Activated T-helper 2 cell treated with anti-CD3 and anti-CD28 coated beads, Interferon-gamma antibody, Interleukin-2, Interleukin-4, amounts not matched to agents 10 μg/mL and 5 μg/mL and 100 μg/mL, durations not matched to agents 14 hours and 24 hours and 36 hours (primary cell): Measurements from ENCODE around the gene PTPRD. TPM values are rescaled to one million over a fixed set of nuclear protein-coding genes. Genes with fewer than 3 reads are reported as not detected.

ENCODE experiments used
- DNase-seq: peaks from one replicate; pipeline ENCODE4 v3.0.0; 2021; ENCODE audit warnings: low spot score
- H3K27ac Mint-ChIP-seq: one replicate; pipeline ENCODE4 v1.8.0; 2021; ENCODE audit warnings: mixed read lengths
- H3K27me3 Mint-ChIP-seq: one replicate; pipeline ENCODE4 v1.8.0; 2021; ENCODE audit warnings: low read depth, mixed read lengths
- H3K36me3 Mint-ChIP-seq: one replicate; pipeline ENCODE4 v1.8.0; 2021; ENCODE audit warnings: low read depth, mixed read lengths
- H3K4me1 Mint-ChIP-seq: one replicate; pipeline ENCODE4 v1.8.0; 2021; ENCODE audit warnings: low read depth, mixed read lengths
- H3K4me3 Mint-ChIP-seq: one replicate; pipeline ENCODE4 v1.8.0; 2021; ENCODE audit warnings: low read depth, mild to moderate bottlenecking, moderate library complexity, mixed read lengths
- H3K9me3 Mint-ChIP-seq: one replicate; pipeline ENCODE4 v1.8.0; 2021; ENCODE audit warnings: mixed read lengths
- intact Hi-C: fragments of 100-400 bp; cut with micrococcal nuclease; formaldehyde crosslinking; loops from one replicate; pipeline ENCODE4 v1.15.1; 2023
- total RNA-seq: library from RNA; stranded (reverse); gene quantifications from 2 replicates; pipeline ENCODE4 v1.2.3, GENCODE V29; 2022

Gene PTPRD
- total RNA-seq, 1 donor from 2014 or later: 1.5 TPM

DNA sequence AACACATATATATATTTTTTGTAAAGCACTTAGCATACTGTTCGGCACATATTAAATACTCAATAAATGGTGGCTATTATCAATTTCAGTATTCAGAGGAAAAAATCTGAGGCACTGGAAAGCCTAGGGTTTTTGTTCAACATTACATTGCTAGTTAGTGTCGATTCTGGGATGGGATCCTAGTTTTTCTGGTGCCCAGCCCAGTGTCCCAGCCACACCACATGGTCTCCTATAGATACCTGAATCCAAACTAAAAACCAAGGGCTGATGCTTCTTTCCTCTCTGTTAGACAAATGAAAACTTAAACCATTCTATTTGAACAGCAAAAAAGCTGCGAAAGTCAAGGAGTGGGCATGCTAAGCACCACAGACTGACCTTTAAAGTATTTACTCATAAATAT is 2002.5 kb downstream of the PTPRD start:
- Mint-ChIP-seq H3K36me3 (no peaks in the 10 kb centered on the region), H3K4me1 (no peaks in the 10 kb centered on the region), H3K4me3 (no peak overlapping the region), H3K27ac (no peak overlapping the region), H3K27me3 (no peaks in the 10 kb centered on the region), H3K9me3 (no peaks in the 10 kb centered on the region)
- intact Hi-C loops: no loop called here
- DNase-seq: no peak

DNA sequence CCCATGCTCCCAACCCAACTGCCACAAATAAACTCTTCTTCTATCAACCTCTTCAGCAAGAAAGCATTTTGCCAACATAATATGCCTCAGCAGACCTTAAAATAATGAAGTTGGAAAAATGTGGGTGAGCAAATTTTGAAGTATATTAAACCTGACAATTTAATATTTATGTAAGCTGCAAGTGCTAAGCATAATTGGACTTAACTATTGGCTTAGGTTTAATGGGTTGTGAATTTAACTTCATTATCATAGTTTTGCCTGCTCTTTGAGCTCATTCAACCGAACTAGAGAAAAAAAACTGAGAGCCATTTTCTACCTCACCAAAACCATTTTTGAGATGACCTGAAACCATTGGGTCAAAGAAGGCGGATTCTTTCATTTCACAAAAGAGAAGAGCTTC is 2007.7 kb downstream of the PTPRD start:
- Mint-ChIP-seq H3K4me3 (no peak overlapping the region), H3K27ac (no peak overlapping the region), H3K27me3 (no peaks in the 10 kb centered on the region), H3K9me3 (no peaks in the 10 kb centered on the region), H3K4me1 (no peaks in the 10 kb centered on the region), H3K36me3 (no peaks in the 10 kb centered on the region)
- intact Hi-C loops: no loop called here
- no peak for DNase-seq

DNA sequence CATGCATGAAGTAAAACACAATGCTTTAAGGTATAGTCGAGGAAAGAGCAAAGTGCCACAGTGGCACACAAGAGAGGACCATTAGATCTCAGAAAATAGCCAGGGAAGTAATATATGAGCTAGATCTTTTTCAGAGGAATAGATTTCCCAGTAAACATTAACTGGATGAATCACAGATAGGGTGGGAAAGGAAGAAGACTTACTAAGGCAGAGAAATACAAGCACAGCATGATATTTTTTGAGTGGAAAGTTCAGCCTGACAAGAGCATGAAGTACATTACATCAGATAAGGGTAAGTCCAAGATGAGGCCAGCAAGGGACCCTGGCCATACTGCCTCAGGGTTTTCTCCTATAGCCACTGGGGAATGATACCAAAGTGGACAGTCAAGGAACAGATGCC is 2008.6 kb downstream of the PTPRD start:
- no peaks in the 10 kb centered on the region for H3K36me3 Mint-ChIP-seq
- intact Hi-C loops: no loop called here
- no peak overlapping the region for H3K27ac Mint-ChIP-seq
- no peak overlapping the region for H3K4me3 Mint-ChIP-seq
- no peak for DNase-seq
- H3K4me1 Mint-ChIP-seq: no peaks in the 10 kb centered on the region
- H3K27me3 Mint-ChIP-seq: no peaks in the 10 kb centered on the region
- no peaks in the 10 kb centered on the region for H3K9me3 Mint-ChIP-seq

DNA sequence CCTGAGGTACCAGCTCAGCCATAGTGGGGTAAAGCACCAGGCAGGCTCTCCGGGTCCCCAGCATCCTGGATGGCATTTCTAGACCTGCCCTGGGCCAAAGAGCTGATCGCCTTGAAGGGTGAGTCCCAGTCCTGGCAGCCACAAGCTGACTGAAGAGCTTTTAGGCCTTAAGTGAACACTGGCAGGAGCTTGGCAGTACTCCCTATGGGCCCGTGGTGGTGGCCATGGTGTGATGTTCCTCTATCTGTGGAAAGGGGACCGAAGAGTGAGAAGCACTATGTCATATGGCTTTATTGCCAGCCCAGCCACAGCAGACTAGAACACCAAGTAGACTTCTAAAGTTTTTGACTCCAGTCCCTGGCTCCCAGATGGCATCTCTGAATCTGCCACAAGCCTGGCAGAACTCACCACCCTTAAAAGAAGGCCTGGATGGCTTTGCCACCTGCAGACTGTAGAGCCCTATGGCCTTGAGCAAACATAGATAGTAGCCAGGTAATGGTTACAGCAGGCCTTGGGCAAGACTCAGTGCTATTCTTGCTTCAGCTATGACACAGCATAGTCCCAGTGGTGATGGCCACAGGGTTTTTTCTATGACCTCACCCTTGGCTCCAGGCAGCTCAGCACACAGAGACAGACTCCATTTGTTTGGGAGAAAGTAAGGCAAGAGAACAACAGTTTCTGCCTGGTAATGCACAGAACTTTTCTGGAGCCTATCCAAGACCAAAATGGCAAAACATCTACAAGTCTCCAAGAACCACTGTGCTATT is 2011.7 kb downstream of the PTPRD start:
- no peak overlapping the region for H3K4me3 Mint-ChIP-seq
- no peak for DNase-seq
- H3K36me3 Mint-ChIP-seq: no peaks in the 10 kb centered on the region
- intact Hi-C loops: no loop called here
- H3K27me3 Mint-ChIP-seq: no peaks in the 10 kb centered on the region
- H3K27ac Mint-ChIP-seq: no peak overlapping the region
- H3K9me3 Mint-ChIP-seq: no peaks in the 10 kb centered on the region
- H3K4me1 Mint-ChIP-seq: no peaks in the 10 kb centered on the region

DNA sequence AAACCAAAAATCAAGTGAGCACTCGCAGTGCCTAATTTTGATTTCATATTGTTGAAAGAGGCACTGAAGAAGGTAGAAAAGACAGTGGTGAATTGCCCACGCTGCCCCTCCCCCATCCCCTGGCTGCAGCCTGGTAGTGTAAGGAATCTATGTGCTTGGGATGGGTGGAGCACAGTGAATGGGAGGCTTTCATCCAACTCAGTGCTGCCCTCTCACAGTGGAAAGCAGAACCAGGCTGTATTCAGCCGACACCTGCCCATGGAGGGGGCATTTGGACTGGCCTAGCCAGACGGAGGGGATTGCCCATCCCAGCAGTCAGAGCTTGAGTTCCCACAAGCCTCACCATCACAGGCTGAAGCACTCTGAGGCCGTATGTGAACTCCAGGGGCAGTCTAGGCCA is 2012.9 kb downstream of the PTPRD start:
- H3K4me1 Mint-ChIP-seq: no peaks in the 10 kb centered on the region
- no peaks in the 10 kb centered on the region for H3K36me3 Mint-ChIP-seq
- H3K27ac Mint-ChIP-seq: no peak overlapping the region
- H3K4me3 Mint-ChIP-seq: no peak overlapping the region
- intact Hi-C loops: no loop called here
- H3K9me3 Mint-ChIP-seq: no peaks in the 10 kb centered on the region
- H3K27me3 Mint-ChIP-seq: no peaks in the 10 kb centered on the region
- no peak for DNase-seq

DNA sequence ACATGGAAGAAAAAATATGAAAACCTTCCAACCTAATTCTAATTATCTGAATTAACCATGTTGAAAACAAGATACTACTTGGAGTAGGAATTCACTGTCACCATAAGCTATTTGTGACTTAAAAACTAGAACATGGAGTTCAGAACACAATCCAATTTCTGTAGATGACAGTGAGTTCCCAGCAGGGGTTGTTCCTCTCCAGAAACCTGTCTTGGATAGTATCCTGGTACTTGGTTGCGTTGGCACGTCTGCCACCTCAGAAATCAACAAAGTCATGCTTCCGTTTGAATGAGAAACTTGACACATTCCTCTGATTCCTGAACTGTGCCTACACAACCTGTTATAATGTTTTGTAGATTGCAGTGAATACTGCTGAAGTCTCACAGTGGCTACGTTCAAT is 2023.3 kb downstream of the PTPRD start:
- DNase-seq: no peak

DNA sequence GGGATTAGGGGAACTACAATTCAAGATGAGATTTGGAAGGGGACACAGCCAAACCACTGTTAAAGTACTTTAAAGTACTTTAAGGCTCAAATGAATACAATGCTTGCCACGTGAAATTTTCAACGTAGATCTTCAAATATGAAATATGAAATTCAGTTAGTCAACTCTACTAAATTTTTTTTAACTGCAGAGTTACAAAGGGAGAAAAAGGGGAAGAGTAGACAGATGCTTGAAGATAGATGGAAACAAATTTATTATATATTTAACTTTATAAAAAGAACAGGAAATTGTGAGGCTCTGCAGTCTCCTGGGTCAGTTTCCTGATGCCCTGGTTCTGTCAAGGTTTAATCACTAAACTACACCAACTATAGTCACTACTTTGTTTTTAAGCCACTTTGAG is 2027.8 kb downstream of the PTPRD start:
- H3K27me3 Mint-ChIP-seq: no peaks in the 10 kb centered on the region

More for the DNA sequence above, 2023.3 kb downstream of the PTPRD start:
- Mint-ChIP-seq H3K4me1 (no peaks in the 10 kb centered on the region), H3K9me3 (no peaks in the 10 kb centered on the region), H3K27ac (no peak overlapping the region), H3K36me3 (no peaks in the 10 kb centered on the region), H3K27me3 (no peaks in the 10 kb centered on the region), H3K4me3 (no peak overlapping the region)
- intact Hi-C loops: no loop called here

DNA sequence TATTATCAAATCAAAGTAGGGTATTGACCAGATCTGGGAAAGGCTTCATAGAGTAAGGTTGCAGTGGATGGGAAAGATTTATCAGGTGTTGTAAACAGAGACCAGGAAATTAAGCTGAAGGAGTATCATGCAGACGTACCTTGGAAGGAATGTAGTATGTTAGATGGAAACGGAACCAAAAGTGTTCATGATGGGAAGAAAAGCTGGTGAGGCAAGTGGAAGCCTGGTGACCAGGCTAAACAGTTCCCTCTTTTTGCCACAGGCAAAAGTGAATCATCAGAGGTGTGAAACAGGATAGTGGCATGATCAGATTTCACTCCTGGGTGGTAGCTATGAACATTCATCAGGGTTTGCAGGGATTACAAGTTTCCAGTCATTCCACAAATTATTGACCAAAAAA is 2033.1 kb downstream of the PTPRD start:
- no peak overlapping the region for H3K27ac Mint-ChIP-seq
- H3K4me3 Mint-ChIP-seq: no peak overlapping the region
- no peak for DNase-seq
- intact Hi-C loops: no loop called here
- no peaks in the 10 kb centered on the region for H3K9me3 Mint-ChIP-seq
- H3K36me3 Mint-ChIP-seq: no peaks in the 10 kb centered on the region
- H3K27me3 Mint-ChIP-seq: no peaks in the 10 kb centered on the region
- no peaks in the 10 kb centered on the region for H3K4me1 Mint-ChIP-seq

More for the DNA sequence above, 2027.8 kb downstream of the PTPRD start:
- no peak for DNase-seq
- Mint-ChIP-seq H3K4me3 (no peak overlapping the region), H3K36me3 (no peaks in the 10 kb centered on the region), H3K27ac (no peak overlapping the region), H3K4me1 (no peaks in the 10 kb centered on the region), H3K9me3 (no peaks in the 10 kb centered on the region)
- intact Hi-C loops: no loop called here

DNA sequence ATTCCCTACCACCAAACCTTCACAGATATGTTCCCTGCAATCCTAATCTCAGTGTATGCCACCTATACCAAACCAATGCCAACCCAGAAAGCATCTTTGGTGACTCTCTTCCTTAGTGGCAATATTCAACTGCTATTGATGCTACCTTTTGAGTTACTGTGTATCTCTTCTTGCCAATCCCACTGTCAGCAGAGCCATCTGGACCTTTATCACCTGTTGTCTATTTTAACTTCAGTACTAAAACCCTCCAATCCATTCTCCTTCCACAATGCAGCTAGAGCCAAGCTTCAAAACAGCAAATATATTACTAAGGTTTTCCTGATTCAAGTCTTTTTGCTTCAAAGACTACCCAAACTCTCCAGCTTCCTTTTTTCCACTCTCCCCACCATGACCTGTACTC is 2036.1 kb downstream of the PTPRD start:
- no peak for DNase-seq
- Mint-ChIP-seq H3K27me3 (no peaks in the 10 kb centered on the region), H3K9me3 (no peaks in the 10 kb centered on the region), H3K4me3 (no peak overlapping the region), H3K27ac (no peak overlapping the region), H3K4me1 (no peaks in the 10 kb centered on the region), H3K36me3 (no peaks in the 10 kb centered on the region)
- intact Hi-C loops: no loop called here

DNA sequence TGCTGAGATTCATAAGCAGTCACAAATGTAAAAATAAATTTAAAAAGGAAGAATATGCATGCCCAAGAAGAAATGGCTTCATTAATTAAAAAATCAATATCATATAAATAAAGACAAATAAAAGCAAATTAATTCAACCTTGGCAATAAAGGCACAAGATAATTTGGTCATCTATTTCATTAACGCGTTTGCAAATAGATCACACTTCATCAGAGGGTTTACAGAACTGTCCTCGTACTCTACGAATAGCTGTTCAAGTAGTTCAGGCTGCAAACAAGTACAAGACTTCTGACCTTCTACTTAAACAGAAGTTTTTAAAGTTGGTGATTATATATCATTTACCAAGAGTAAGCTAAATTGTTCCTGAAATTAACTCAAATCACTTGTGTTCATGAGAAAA is 2038.0 kb downstream of the PTPRD start:
- intact Hi-C loops: no loop called here
- no peaks in the 10 kb centered on the region for H3K36me3 Mint-ChIP-seq
- no peaks in the 10 kb centered on the region for H3K9me3 Mint-ChIP-seq
- H3K4me3 Mint-ChIP-seq: no peak overlapping the region
- H3K27me3 Mint-ChIP-seq: no peaks in the 10 kb centered on the region
- DNase-seq: no peak
- no peak overlapping the region for H3K27ac Mint-ChIP-seq
- no peaks in the 10 kb centered on the region for H3K4me1 Mint-ChIP-seq

DNA sequence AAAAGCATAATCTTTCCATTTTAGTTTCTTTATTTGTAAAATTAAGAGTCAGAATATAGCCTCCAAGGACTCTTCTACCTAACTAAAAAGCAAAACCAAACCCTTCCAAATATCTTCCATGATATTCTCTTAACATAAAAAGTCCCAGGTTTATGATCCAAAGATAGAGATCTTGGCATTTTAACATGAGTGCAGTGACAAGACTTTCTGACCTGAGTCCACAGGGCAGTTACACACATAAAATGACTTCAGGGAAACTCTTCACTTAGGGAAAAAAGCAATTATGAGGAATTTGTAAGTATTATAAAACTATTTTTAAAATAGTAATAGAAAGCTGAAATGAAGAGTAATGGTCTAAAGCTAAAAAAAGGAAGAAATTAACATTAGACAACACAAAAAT is 2040.6 kb downstream of the PTPRD start:
- Mint-ChIP-seq H3K4me3 (no peak overlapping the region), H3K27ac (no peak overlapping the region), H3K9me3 (no peaks in the 10 kb centered on the region), H3K36me3 (no peaks in the 10 kb centered on the region), H3K4me1 (no peaks in the 10 kb centered on the region), H3K27me3 (peaks cover 1% of the 10 kb centered on the region)
- intact Hi-C loops: no loop called here
- DNase-seq: no peak

DNA sequence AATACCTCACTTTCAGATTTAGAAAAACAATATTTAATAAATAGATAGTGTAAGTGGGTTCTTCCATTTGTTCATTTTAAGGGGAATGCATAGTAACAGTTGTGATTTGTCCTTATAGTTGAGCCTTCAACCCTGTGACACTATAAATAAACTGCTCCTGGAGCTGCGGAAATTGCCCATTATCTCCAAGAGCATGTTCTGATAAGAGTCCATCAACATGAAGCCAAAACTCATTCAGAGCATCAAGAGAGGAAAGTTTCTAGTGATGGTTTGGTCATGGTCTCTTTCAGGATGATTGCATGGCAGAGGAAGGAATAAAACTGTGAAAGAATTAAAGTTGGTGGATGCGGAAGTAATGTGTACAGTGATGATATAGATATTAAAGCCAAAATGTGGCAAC is 2041.2 kb downstream of the PTPRD start:
- Mint-ChIP-seq H3K9me3 (no peaks in the 10 kb centered on the region), H3K4me1 (no peaks in the 10 kb centered on the region), H3K27ac (no peak overlapping the region), H3K27me3 (peaks cover 1% of the 10 kb centered on the region), H3K36me3 (no peaks in the 10 kb centered on the region), H3K4me3 (no peak overlapping the region)
- no peak for DNase-seq
- intact Hi-C loops: no loop called here

DNA sequence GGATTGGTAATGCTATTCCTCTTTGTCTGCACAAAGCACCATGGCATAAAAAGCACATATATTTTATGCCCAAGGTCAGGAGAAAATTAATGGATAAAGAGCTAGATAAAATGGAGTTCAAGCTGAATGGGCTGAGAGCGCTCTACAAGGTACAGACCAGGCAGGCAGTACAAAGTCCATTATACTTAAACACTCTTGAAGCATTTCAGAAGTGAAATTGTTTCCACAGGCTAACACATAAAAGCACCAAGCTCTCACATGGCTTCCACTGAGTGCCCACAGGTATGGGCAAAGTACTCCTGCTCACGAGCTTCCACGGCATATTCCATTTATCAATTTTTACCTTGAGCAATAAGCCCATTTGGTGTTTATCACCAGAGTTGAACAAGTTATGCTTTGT is 2042.0 kb downstream of the PTPRD start:
- no peaks in the 10 kb centered on the region for H3K36me3 Mint-ChIP-seq
- DNase-seq: no peak
- intact Hi-C loops: no loop called here
- H3K27me3 Mint-ChIP-seq: peaks cover 1% of the 10 kb centered on the region
- H3K4me3 Mint-ChIP-seq: no peak overlapping the region
- no peak overlapping the region for H3K27ac Mint-ChIP-seq
- H3K4me1 Mint-ChIP-seq: no peaks in the 10 kb centered on the region
- H3K9me3 Mint-ChIP-seq: no peaks in the 10 kb centered on the region

DNA sequence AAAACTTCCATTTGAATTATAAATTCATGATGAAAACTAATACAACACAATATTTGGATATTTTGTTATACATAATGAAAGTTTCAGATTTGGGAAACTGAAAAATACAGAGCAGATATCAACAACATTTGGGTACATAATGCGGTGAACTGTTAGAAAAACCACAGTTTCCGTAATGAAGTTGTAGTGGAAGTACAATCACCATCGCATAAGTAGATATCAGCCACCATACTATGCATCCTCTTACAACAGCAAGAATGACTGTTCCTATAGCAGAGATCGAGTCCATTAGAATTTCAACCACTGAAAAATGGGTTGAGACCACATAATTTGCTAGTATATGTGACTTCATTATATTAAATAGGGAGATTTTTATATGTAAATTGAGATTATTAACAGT is 2043.0 kb downstream of the PTPRD start:
- Mint-ChIP-seq H3K27me3 (peaks cover 1% of the 10 kb centered on the region), H3K36me3 (no peaks in the 10 kb centered on the region), H3K9me3 (no peaks in the 10 kb centered on the region), H3K4me1 (no peaks in the 10 kb centered on the region), H3K4me3 (no peak overlapping the region), H3K27ac (no peak overlapping the region)
- intact Hi-C loops: no loop called here
- DNase-seq: no peak
